HEK293 (cell line): ENCODE measurements around the gene TCHP.
A peak's percentile ranks its signal among the peaks of the same experiment; 100 is the strongest.

ENCODE experiments used
- CTCF ChIA-PET: fragments of 350-600 bp; formaldehyde crosslinking; extraction: SDS; loops from one replicate; lab custom pipeline; 2021; ENCODE audit warnings: antibody characterized with exemption; lab: Yijun Ruan, JAX
- POLR2A ChIA-PET: fragments of 300-600 bp; formaldehyde crosslinking; extraction: SDS; loops from one replicate; lab custom pipeline; 2020; ENCODE audit warnings: antibody characterized with exemption, inconsistent platforms; lab: Yijun Ruan, JAX
- H3K27ac ChIP-seq: fragments of 200-500 bp; sonication (Bioruptor generic); 2 replicates; pipeline ENCODE4 v1.5.1; 2014; ENCODE audit warnings: low read depth, low read length, control low read depth, inconsistent platforms; ENCODE audit errors: extremely low read depth
- H3K36me3 ChIP-seq, 2 experiments: fragments of 200-500 bp in 1 of 2; sonication (Bioruptor generic) in 1 of 2; 1 replicate in 1 of 2; 2 replicates in 1 of 2; pipeline ENCODE4 v1.5.1; 2014 to 2017; ENCODE audit warnings: inconsistent platforms in 2 of 2, low read length in 2 of 2; ENCODE audit not compliant: control insufficient read depth in 2 of 2, insufficient read depth in 1 of 2
- H3K4me1 ChIP-seq: fragments of 200-500 bp; sonication (Bioruptor generic); 2 replicates; pipeline ENCODE4 v1.5.1; 2014; ENCODE audit warnings: mild to moderate bottlenecking, low read length, inconsistent platforms; ENCODE audit not compliant: control insufficient read depth, insufficient read depth
- H3K4me3 ChIP-seq: 2 replicates; pipeline ENCODE4 v1.5.1; 2011; ENCODE audit warnings: low read depth, mild to moderate bottlenecking, control low read depth, low read length, moderate library complexity
- H3K9me3 ChIP-seq: fragments of 200-500 bp; sonication (Bioruptor generic); 2 replicates; pipeline ENCODE4 v1.5.1; 2014; ENCODE audit warnings: low read depth, low read length, inconsistent platforms; ENCODE audit not compliant: control insufficient read depth, insufficient read depth
- KLF9 ChIP-seq: fragments of 450-650 bp; formaldehyde crosslinking; IDR thresholded peaks from 2 replicates; pipeline ENCODE4 v1.5.1; 2016; ENCODE audit warnings: missing biosample characterization, missing genetic modification characterization, low read depth
- PRDM10 ChIP-seq: fragments of 450-650 bp; formaldehyde crosslinking; IDR thresholded peaks from 2 replicates; pipeline ENCODE4 v1.5.1; 2016; ENCODE audit warnings: missing biosample characterization, missing genetic modification characterization
- SP2 ChIP-seq: fragments of 450-650 bp; formaldehyde crosslinking; IDR thresholded peaks from 2 replicates; pipeline ENCODE4 v1.5.1; 2016; ENCODE audit warnings: missing biosample characterization, missing genetic modification characterization
- ZBTB17 ChIP-seq: fragments of 450-650 bp; formaldehyde crosslinking; IDR thresholded peaks from 2 replicates; pipeline ENCODE4 v1.5.1; 2016; ENCODE audit warnings: missing biosample characterization, missing genetic modification characterization
- ZBTB26 ChIP-seq: fragments of 450-650 bp; formaldehyde crosslinking; optimal IDR thresholded peaks from 2 replicates; pipeline ENCODE3; 2016; ENCODE audit warnings: missing biosample characterization, mild to moderate bottlenecking, missing genetic modification characterization
- ZBTB48 ChIP-seq: fragments of 450-650 bp; formaldehyde crosslinking; IDR thresholded peaks from 2 replicates; pipeline ENCODE4 v1.5.1; 2016; ENCODE audit warnings: missing biosample characterization, missing genetic modification characterization
- ZNF146 ChIP-seq: fragments of 450-650 bp; formaldehyde crosslinking; IDR thresholded peaks from 2 replicates; pipeline ENCODE4 v1.5.1; 2016; ENCODE audit warnings: missing biosample characterization, missing genetic modification characterization
- ZNF174 ChIP-seq: fragments of 450-650 bp; formaldehyde crosslinking; IDR thresholded peaks from 2 replicates; pipeline ENCODE4 v1.5.0; 2017; ENCODE audit warnings: missing biosample characterization, mild to moderate bottlenecking, missing genetic modification characterization
- ZNF19 ChIP-seq: fragments of 450-650 bp; formaldehyde crosslinking; IDR thresholded peaks from 2 replicates; pipeline ENCODE4; 2016; ENCODE audit warnings: missing biosample characterization, missing genetic modification characterization, low read depth
- ZNF2 ChIP-seq: fragments of 450-650 bp; formaldehyde crosslinking; IDR thresholded peaks from 2 replicates; pipeline ENCODE4 v1.5.1; 2016; ENCODE audit warnings: missing biosample characterization, missing genetic modification characterization
- ZNF280C ChIP-seq: fragments of 450-650 bp; formaldehyde crosslinking; IDR thresholded peaks from 2 replicates; pipeline ENCODE4 v1.5.1; 2016; ENCODE audit warnings: missing biosample characterization, missing genetic modification characterization
- ZNF366 ChIP-seq: fragments of 450-650 bp; formaldehyde crosslinking; conservative IDR thresholded peaks from 2 replicates; pipeline ENCODE4 v1.5.1; 2016; ENCODE audit warnings: missing biosample characterization, missing genetic modification characterization
- ZNF398 ChIP-seq: fragments of 450-650 bp; formaldehyde crosslinking; IDR thresholded peaks from 2 replicates; pipeline ENCODE4 v1.5.1; 2017; ENCODE audit warnings: missing biosample characterization, missing genetic modification characterization
- ZNF473 ChIP-seq: fragments of 450-650 bp; formaldehyde crosslinking; IDR thresholded peaks from 2 replicates; pipeline ENCODE4 v1.5.1; 2017; ENCODE audit warnings: missing biosample characterization, missing genetic modification characterization
- ZNF510 ChIP-seq: fragments of 450-650 bp; formaldehyde crosslinking; IDR thresholded peaks from 2 replicates; pipeline ENCODE4 v1.5.1; 2018; ENCODE audit warnings: mild to moderate bottlenecking, missing genetic modification characterization, missing biosample characterization; ENCODE audit not compliant: insufficient replicate concordance
- ZNF560 ChIP-seq: fragments of 450-650 bp; formaldehyde crosslinking; IDR thresholded peaks from 2 replicates; pipeline ENCODE4 v1.5.1; 2017; ENCODE audit warnings: missing biosample characterization, missing genetic modification characterization, borderline replicate concordance
- ZNF600 ChIP-seq: fragments of 450-650 bp; formaldehyde crosslinking; IDR thresholded peaks from 2 replicates; pipeline ENCODE4 v1.5.1; 2016; ENCODE audit warnings: missing biosample characterization, missing genetic modification characterization
- ZNF660 ChIP-seq: fragments of 450-650 bp; IDR thresholded peaks from 2 replicates; pipeline ENCODE4 v1.5.1; 2018; ENCODE audit warnings: missing biosample characterization, mild to moderate bottlenecking, missing genetic modification characterization
- ZNF664 ChIP-seq: fragments of 450-650 bp; formaldehyde crosslinking; IDR thresholded peaks from 2 replicates; pipeline ENCODE4 v1.5.1; 2016; ENCODE audit warnings: missing biosample characterization, missing genetic modification characterization
- ZNF701 ChIP-seq: fragments of 450-650 bp; formaldehyde crosslinking; IDR thresholded peaks from 2 replicates; pipeline ENCODE4 v1.5.1; 2016; ENCODE audit warnings: missing biosample characterization, missing genetic modification characterization
- ZSCAN5A ChIP-seq: fragments of 450-650 bp; formaldehyde crosslinking; IDR thresholded peaks from 2 replicates; pipeline ENCODE4 v1.5.1; 2016; ENCODE audit warnings: missing biosample characterization, missing genetic modification characterization

Gene TCHP

GRCh38 chr12:109878247-109878625, 21.8 kb upstream of the TCHP start:
- H3K27ac ChIP-seq: no peak overlapping the region
- H3K4me3 ChIP-seq: no peak overlapping the region
- POLR2A ChIA-PET: no interaction called here
- CTCF ChIA-PET: interaction anchor here (0.7 to 6.5 kb wide), 8 partner anchors 24 to 74 kb away, joined by 3 to 42 read pairs (median 6); no protein-coding TSS in a partner anchor
- H3K36me3 ChIP-seq: no peaks in the 10 kb centered on the region
- H3K4me1 ChIP-seq: peaks cover 12% of the 10 kb centered on the region
- TF ChIP-seq ZBTB48 (peak; percentile 49; the same call in 1 of the 2 replicates), ZNF19 (no peak)
- no peaks in the 10 kb centered on the region for H3K9me3 ChIP-seq

GRCh38 chr12:109878749-109879148, 21.3 kb upstream of the TCHP start:
- Histone ChIP-seq H3K27ac (no peak overlapping the region), H3K4me3 (no peak overlapping the region), H3K4me1 (peaks cover 12% of the 10 kb centered on the region), H3K36me3 (no peaks in the 10 kb centered on the region), H3K9me3 (no peaks in the 10 kb centered on the region)
- POLR2A ChIA-PET: no interaction called here
- CTCF ChIA-PET: interaction anchor here (0.6 to 1.6 kb wide), 6 partner anchors 25 to 1319 kb away, joined by 3 to 14 read pairs (median 6); no protein-coding TSS in a partner anchor
- TF ChIP-seq ZBTB17: peak; percentile 59; the same call in 1 of the 2 replicates
- no peak for TF ChIP-seq ZNF560 (tag by site-specific recombination)
- no peak for TF ChIP-seq ZNF398
- no peak for TF ChIP-seq ZNF473
- TF ChIP-seq ZNF664 (tag by site-specific recombination): peak; percentile 42; the same call in 1 of the 2 replicates
- TF ChIP-seq ZNF510 (tag by site-specific recombination): no peak
- no peak for TF ChIP-seq ZBTB26
- TF ChIP-seq ZNF600 (tag by site-specific recombination): no peak
- TF ChIP-seq ZSCAN5A (tag by site-specific recombination): no peak
- TF ChIP-seq ZNF174 (tag by site-specific recombination): no peak
- TF ChIP-seq KLF9: peak; percentile 20; the same call in 1 of the 2 replicates

- Histone ChIP-seq H3K4me1 (peaks cover 12% of the 10 kb centered on the region), H3K36me3 (no peaks in the 10 kb centered on the region), H3K9me3 (no peaks in the 10 kb centered on the region), H3K4me3 (peak overlapping the region; percentile 71), H3K27ac (peak overlapping the region; percentile 51; the same call in 1 of the 2 replicates)
- ChIA-PET CTCF (interaction anchor here (0.6 to 1.6 kb wide), 7 partner anchors 26 to 1320 kb away, joined by 3 to 14 read pairs (median 5); no protein-coding TSS in a partner anchor), POLR2A (no interaction called here)
- TF ChIP-seq SP2 (tag by site-specific recombination) (peak; percentile 38), PRDM10 (tag by site-specific recombination) (peak; percentile 56), ZNF146 (tag by site-specific recombination) (no peak), ZNF2 (tag by site-specific recombination) (no peak), ZNF510 (tag by site-specific recombination) (no peak), ZNF660 (tag by site-specific recombination) (0 out of 2 replicates have a peak, but pooled peaks have one; percentile 13), ZNF280C (tag by site-specific recombination) (no peak), ZNF366 (tag by site-specific recombination) (0 out of 2 replicates have a peak, but pooled peaks have one; percentile 27), ZNF701 (tag by site-specific recombination) (no peak)
These were observed 20.6 kb upstream of the TCHP start for GRCh38 chr12:109879351-109880042.
